Cortex of kidney (tissue), 1 donor: Measurements from ENCODE around the gene CLK3.
"Not testable (repeated sequence)": the region's sequence is repeated elsewhere in the genome, so short reads cannot be mapped to it uniquely, and the experiment has no call there.

ENCODE experiments used
- DNase-seq: peaks from one replicate; lab custom pipeline; 2025; lab: John Stamatoyannopoulos, UW

CLK3 gene

DNA sequence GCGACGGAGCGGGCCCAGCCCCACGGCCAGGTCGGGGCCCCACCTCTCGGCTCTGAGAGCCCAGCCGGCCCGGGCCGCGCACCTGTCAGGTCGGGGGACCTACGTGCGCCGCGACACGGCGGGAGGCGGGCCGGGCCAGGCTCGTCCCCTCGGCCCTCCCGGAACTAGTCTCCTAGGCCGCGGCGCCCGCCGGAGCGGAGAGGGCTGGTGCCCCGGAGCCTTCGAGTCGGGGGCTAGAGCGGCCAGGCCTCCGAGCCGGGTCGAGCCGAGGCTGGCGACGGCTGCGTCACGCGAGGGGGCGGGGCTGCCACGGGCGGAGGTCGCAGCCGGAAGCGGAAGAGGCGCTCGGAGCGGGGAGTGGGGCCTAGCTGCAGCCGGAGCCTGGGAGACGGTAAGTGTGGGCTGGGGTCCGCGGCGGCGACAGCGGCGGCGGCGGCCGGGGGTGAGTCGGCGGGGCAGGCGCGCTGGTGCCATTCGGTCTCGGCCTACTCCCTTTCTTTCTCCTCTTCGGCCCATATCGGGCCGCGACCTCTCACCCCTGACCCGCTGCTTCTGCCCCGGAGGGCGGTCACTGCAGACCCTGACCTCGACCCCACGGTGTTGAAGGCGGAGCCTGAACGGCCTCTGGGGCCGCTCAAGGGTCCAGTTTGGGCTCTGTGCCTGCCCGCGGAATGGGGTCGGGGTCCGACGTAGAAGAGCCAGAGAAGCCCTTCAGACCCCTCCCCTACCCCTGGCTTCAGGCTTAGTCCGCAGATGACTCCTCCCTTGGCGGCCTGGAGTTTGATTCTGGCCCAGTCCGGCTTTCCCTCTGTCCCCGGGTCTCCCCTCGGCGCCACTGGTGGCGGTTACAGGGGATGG is at the start of gene CLK3:
TSS of gene CLK3 (plus strand) at position 329 of the 858 bp plus-strand sequence. CDS start 3,361 bp downstream, outside the sequence.
- DNase-seq: peak; percentile 42

DNA sequence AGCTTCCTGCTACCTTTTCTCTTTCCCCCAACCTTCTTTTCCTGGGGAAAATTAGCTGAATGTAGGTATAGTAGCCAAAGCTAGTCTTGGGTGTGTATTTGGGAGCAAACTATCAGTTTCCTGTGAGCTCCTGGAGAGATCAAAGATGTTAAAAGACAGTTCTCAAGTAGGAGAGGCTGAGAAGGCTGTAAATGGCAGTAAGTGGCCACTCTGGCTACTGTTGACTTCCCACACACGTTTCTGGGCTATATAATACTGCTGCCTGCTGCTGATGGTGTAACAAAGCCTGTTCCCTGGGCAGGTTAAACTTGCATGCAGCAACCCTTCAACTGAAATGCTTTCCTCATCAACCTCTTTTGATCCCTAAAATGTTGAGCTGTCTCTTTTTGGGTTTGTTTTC is 47.0 kb upstream of the CLK3 start:
- DNase-seq: no peak

DNA sequence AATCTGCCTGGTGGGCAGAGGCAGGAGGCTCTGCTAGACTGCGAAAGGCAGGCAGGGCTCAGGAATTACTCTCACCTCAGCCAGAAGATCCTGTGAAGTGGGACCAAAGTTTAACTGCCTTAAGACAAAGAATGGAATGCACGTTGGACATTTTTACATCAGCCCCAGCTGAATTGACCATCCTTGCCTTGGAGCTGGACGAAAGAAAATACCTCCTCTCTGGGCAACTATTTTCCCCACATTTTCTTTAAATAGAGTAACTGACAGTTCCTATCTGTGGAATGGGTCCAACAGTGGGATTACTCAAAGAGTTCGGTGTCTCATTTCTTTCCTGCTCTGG is 45.9 kb upstream of the CLK3 start:
- DNase-seq: no peak

DNA sequence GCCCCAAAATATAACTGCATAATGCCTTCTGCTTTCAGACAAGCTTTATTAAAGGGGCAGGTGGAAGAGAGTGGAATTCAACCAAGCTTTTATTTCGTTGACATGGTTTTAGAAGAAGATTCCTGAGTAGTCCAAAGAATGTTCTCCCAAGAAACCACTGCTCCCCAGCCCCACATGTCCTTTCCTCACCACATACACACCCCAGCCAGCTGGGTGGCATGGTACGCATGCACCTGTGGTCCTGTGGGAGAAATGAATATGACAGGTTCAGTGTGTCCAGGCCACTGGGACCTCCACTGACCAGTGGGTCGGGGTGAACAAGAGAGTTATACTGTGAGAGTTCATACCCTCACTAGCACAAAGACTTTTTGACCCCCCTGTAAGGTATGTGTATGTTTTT is 44.4 kb upstream of the CLK3 start:
- no peak for DNase-seq

DNA sequence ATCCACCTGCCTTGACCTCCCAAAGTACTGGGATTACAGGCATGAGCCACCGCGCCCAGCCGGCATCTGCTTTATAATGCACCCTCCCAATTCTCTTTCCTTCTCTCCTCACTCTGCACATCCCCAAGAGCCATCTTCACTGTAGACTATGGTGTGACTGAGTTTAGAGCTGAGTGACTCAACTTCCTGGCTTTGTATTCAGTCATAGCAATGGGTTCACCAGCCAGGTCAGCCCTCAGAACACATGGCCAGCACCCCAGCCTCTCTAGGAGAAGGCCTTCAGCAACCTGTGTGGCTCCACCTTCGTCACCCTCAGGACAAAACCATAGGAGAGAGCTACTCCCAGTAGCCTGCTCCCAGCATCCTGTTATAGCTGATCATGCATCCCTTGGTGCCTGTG is 41.6 kb upstream of the CLK3 start:
- DNase-seq: no peak

DNA sequence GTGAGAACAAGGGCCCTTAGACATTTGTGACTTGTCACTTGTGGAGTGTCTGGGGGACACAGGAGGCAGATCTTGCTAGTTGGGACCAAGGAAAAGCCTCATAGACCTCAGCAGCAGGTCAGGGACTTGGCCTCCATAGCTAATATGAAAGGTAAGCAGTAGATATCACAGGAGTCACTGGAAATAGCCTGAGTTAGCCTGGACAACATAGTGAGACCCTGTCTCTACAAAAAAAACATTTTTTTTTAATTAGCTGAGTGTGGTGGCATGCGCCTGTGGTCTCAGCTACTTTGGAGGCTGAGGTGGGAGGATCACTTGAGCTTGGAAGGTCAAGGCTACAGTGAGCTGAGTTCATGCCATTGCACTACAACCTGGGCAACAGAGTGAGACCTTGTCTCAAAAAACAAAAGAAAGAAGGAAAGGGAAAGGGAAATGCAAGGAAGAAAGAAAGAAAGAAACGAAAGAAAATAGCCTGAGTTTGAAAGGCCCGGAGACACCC is 37.1 kb upstream of the CLK3 start:
- DNase-seq: no peak

DNA sequence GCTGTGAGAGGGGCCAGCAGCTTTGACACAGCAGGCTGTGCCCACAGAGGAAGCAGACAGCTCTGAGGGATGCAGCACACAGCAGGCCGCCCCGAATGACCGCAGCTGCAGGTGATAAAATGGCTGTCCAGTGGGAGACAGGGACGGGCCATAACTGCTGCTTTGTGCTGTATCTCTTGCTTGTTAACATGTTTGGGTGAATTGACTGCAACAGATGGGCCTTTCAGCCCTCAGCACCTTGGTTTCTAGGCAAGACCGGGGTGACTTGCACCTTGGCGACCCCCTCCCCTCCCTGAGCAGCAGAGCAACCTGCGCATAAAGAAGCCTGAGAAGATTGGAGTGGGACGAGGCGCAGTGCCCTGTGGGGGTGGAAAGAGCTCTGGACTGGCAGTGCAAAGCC is 36.6 kb upstream of the CLK3 start:
- no peak for DNase-seq

DNA sequence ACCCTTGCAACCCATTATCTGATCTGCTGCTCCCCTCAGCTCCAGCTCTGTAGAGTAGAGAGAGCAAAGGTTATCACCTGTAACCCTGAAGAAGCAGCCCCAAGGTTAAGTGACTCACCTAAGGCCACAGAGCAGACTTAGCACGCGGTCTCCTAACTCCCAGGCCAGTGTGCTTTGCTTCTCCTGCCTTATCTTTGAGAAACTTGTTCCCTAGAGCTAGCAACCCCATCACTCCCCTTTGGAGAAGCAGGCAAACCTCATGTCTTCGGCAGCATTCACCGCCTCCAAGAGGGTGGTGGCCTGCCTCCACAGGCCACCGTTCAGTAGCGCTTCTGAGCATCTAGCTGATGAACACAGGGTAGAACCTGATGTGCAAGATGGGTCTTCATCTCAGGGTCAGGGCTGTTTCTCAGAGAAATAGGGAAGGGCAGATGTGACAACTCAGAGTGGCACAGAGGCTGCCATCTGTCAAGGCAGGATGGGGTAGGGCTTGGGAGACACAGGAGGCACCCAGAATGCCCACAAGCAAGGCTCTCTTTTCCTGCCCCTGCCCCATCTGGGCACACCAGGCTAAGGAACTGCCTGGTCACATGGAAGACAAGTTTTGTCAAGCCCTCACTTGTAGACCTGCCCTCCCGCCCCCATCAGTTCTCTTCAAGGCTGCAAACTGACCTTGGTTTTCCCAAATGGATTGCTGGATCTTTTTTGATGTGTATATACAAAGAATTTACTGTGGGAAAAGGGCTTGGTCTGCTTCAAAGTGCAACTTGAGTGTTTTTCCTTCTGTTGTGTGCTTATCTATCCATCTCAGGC is 34.9 kb upstream of the CLK3 start:
- DNase-seq: no peak

DNA sequence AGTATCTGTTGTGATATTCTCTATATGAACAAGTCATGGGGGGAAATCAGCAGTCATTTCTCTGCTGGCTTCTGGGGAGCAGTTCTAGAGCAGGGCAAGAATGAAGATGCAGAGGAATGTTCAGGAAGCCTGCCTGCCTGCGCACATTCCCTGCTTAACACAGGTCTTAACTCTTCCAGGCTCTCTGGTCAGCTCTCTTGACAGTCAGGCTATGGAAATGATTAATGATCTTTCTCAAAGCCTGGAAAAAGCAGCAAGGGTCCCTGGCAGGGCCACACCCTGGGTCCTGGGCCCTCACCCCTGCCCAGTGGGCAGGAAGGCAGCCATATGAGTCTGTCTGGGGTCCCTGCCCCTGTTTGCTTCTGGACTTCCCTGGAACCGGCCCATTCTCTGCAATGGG is 31.4 kb upstream of the CLK3 start:
- DNase-seq: no peak

DNA sequence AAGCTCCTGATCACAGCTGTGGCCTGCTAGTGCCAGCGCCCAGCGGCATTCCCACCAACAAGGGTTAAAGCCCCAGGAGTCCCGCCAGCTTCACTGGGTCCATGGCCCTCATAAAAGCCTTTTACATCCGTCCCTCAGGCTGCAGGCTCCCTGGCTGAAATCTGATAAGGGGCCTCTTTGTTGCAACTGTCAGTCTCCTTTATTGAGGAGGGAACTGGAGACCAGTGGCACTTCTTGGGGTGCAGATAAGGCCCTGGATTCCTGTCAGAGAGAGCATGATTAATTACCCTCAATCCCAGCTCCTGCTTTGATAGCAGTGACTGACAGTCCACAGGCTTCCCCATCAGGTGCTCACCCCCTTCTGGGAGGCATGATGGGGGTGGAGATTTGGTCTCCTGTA is 30.9 kb upstream of the CLK3 start:
- DNase-seq: no peak

DNA sequence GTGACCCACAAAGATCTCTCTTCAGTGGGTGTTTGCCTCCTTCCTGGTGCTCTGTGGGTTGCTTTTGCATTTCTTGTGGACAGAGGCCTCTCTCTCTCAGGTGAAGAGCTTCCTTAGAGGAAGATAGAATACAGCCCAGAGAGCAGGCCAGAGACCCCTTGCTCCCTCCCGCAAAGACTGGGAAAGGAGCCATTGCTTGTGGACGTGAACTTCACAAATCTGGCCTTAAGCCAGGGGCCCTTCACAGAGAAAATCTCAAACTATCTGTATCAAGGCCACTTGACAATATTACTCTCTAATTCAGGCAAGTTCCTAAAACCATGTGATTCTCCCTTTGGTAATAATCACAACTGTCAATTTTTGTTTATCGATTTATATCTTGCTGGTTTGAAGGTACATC is 30.4 kb upstream of the CLK3 start:
- DNase-seq: no peak

DNA sequence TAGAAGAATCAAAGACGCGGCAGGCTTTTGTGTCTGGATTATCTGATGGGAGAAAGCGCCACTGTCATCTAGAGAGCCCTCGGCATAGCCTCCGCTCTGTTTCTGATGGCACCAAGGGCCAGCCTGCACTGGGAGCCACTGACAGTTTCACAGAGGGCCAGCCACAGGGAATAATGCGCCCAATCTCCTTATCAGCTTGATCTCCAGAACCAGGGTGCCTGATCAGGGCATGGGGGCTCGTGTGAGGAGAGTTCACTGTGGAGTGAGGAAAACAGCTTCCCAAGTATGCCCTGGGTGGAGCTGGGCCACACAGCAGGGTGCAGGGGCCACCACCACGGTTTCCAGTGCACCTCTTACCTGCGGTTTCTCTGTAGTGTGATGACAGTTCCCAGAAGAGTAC is 29.8 kb upstream of the CLK3 start:
- no peak for DNase-seq

DNA sequence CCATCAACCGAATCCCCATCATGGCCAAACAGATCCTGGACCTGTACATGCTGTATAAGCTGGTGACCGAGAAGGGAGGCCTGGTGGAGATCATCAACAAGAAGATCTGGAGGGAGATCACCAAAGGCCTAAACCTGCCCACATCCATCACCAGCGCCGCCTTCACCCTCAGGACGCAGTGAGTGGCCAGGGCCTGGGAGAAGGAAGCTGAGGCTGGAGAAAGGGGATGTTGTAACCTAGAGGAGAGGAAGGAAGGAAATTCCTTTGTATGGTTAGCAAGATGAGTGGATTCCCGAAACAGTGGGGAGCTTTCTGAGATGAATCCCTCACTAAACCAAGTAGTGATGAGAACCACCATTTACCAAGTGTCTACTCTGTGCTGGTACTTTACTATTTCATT is 25.8 kb upstream of the CLK3 start:
- no peak for DNase-seq

DNA sequence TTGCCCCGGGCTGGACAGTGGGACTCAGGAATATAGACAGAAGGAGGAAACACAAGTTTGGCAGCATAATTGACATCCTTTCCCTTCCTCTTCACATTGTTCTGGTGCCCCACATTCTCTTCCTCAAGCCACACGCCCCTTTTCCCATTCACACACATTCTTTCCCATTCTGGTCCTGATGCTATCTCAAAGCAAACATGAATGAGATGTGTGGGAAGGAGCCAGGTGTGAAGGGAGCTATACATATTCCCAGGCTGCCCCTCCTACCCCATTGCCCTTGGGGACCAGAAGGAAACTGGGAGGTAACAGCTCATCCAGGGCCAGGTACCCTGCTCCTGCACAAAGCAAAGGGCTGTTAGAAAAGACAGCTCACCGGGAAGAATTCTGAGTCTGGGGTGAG is 23.4 kb upstream of the CLK3 start:
- DNase-seq: no peak

DNA sequence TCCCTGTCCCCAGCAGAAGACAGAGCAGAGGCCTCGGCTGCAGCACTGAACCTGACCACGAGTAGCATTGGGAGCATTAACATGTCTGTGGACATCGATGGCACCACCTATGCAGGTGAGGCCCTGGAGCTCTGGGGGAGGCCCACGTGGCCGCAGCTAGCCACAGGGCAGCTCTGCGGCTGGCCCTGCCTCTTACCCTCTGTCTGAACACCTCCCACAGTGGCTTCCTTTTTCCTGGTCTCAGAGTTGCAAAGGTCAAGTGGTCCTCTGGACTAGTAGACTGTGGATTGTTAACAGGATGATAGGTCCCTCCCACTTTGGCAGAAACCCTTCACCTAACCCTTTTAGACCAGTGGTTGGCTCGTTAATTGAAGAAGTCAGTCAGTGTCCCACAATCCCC is 22.5 kb upstream of the CLK3 start:
- no peak for DNase-seq

DNA sequence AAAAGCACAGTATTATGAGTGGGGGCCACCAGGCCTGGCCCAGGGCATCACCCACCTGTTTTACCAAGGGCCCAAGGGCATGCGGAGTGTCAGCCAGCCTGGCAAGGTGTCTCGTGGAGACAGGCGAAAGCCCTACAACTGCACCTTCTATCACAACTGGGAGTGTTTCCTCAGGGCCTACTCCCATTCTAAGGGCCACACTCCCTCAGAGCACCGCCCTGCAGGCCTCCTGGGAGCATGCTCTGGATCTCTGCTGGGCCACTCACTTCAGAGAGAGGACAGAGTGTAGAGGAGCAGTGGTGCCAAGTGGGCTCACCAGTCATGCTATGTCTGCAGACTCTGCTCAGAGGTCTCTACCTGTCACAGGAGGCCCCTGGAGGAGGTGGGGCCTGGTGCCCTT is 21.2 kb upstream of the CLK3 start:
- DNase-seq: no peak

DNA sequence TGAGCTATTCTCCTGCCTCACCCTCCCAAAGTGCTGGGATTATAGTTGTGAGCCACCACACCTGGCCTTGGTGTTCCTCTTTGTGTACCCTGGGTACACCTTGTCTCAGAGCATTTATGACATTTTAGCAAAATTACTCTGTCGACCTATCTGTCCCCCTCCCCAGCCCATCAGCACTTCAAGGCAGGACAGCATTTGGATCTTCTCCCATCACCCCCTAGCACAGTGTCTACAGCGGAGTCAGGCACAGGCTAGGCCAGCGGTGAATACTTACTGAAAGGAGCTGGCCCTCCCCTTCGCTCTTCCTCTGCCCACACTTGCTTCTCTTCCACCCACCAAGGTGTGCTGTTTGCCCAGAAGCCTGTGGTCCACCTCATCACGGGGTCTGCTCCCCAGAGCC is 20.4 kb upstream of the CLK3 start:
- DNase-seq: no peak

DNA sequence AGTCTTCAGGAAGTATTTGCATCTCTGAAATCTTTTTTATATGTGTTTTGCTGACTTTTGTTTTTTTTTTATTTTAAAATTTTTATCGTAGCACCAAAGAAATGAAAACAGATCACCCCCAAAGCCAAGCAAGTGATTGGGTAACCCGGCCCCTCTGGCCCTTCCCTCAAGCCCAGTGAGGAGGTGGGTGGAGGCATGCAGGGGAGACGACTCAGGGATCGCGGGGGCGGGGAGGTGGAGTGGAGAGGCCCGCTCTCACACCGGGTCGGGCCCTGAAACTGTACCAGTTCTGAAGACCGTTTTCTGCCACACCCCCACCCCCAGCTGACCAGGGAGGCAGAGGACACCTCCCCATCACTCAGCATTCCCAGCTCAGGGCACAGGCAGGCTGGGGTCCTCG is 18.9 kb upstream of the CLK3 start:
- DNase-seq: not testable (repeated sequence)

DNA sequence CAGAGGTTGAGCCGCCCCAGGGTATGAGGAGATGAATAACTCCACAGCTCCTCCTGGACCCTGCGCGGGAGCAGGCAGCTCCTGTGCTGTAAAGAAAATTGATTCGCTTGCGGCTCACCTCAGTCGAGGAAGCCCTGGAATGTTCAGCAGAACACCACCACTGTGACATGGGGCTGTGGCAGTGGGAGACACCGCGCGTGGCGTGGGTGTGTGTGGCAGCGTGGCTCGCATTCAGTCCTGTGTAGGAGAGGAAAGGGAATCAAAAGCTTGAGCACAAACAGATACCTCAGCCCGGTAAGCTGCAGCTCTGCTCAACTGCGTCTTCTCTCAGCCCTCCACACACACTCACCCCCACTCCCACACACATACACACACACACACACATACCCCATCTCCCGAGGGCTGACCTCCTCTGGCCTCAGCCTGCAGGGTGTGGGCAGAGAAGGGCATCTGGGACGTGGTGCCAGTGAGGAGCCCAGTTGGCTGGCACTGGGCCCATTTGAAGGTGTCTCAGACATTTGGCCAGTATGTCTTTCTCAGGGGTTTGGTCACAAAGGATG is 18.4 kb upstream of the CLK3 start:
- DNase-seq: not testable (repeated sequence)

DNA sequence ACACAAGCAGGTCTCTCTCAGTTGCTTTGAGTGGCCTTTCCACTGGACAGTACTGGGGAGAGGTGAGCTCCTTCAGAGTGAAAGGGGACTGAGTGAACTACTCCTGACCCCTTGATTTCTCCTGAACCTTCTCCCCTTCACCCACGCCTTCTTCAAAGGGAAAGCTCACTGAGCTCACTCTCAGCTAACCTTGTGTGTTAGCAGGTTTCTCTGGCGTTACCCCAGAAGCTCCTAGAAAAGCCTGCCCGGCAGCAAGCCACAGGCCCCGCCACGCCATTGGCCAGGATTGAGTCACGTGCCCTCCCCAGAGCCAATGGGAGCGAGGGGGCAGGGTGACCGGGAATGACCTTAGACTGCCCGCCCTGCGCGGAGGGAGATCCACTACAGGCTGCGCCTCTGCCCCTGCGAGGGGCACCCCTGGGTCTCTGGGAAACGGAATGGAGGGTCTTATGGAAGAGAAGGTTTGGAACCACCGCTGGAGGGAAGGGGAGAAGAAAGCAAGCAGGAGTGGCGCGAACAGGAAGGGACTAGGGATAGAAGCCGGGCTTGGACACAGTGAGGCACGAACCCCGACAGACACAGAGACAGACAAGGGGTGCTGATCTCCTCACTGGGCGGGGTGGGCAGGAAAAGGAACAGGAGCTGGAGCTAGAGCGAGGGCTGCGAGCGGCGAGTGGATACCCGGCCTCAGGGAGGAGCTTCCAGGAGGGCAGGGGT is 17.4 kb upstream of the CLK3 start:
- peak; percentile 73 for DNase-seq

DNA sequence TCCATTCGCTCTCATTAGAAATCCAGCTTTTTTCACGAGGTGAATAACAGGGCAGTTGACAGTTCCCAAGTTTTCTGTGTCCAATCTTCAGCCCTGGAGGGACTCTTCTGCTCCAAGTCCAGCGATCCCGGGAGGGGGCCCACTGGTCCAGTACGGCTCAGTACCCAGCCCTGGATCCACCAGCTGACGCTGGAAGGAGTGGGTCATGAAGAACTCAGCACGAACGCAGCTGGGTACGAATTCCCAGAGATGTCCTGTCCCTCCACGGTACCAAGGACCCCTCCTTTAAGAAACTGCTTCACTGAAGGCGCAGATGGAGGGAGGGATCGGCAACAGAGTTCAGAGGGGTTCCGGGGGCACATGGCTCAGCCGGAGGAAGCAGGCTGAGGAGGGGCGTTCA is 16.5 kb upstream of the CLK3 start:
- DNase-seq: no peak
